NCI-H1048 (cell line): ENCODE results near the gene PPTC7.
"Not testable (repeated sequence)": the region's sequence is repeated elsewhere in the genome, so short reads cannot be mapped to it uniquely, and the experiment has no call there.

Experiments
- DNase-seq: peaks from one replicate; lab custom pipeline; 2025; lab: John Stamatoyannopoulos, UW

The PPTC7 gene

DNA sequence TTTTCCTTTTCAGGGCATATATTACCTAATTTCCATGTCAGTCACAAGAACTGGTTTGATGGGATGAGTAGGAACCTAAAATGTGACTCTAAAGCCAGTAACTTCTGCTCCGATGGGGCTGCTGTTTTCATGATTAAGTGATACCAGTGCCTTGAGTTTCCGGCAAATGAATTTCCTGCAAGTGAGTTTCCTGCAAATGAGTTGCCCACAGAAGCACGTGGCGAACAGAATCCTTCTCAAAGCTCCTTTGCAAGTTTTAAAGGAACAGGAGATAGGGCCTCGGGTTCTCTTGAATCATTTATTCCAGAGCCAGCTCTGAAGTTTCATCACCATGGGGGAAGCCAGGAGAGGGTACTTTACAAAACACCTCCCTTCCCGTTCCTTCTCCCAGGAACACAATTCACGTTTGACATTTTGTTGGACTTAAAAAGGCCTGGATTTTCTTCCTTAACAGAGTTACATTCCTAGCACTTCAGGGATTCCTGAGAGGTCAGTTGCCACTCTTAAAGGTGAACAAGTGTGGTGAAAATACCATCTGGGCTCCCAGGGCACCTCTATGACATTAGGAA lies 2.2 kb upstream of the PPTC7 start:
- no peak for DNase-seq

DNA sequence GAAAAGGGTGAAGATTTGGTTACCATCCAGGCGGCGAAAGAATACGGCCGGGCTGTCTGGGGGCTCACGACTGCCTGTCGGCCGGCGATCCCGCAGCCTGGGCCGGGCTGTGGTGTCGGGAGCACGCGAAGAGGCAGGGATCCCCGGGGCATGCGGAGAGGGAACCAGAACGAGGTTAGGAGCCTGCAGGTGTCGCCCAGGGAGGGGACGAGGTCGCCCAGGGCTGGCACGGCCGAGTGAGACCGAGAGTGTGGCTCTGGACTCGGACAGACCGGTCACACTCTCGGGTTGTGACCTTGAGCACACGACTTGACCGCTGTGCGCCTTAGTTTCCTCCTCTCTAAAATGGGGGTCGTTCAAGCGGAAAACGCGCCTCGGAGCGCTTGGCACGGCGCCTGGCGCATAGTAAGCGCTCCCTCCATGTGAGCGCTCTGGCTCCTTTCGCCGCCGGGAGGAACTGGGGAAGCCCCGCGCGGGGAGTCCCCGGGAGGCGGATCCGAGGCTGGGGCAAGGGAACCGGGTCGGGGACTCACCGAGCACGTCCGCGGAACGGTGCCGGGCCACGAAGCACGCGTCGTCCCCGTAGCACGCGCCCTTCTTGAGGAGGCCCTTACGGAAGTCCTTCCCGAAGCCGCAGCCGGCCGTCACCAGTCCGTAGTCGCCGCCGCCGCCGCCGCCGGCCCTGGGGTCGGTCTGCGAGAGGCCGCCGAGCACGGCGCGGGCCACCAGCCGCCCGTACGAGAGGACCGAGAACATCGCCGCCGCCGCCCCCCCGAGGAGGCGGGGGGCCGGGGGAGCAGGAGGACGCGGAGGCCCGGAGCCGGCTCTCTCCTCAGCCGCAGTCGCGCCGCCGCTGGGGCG lies 612 bp downstream of the PPTC7 start:
- DNase-seq, result no peak

DNA sequence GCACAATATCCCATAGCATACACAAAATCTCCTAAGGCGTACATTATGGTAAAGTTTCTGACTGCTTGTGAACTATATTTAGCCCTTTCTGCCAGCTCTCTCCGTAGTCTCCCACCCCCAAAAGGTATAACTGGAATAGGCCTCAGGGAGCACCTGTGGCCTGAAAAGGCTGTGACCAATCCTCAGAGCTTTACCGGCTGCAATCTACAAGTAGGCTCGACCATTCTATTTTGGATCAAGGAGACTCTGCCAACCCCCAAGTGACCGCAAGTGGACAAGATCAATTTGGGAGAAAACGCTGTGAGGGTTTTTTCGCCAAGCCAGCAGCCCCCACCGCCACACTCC lies 1.2 kb downstream of the PPTC7 start:
- no peak for DNase-seq

DNA sequence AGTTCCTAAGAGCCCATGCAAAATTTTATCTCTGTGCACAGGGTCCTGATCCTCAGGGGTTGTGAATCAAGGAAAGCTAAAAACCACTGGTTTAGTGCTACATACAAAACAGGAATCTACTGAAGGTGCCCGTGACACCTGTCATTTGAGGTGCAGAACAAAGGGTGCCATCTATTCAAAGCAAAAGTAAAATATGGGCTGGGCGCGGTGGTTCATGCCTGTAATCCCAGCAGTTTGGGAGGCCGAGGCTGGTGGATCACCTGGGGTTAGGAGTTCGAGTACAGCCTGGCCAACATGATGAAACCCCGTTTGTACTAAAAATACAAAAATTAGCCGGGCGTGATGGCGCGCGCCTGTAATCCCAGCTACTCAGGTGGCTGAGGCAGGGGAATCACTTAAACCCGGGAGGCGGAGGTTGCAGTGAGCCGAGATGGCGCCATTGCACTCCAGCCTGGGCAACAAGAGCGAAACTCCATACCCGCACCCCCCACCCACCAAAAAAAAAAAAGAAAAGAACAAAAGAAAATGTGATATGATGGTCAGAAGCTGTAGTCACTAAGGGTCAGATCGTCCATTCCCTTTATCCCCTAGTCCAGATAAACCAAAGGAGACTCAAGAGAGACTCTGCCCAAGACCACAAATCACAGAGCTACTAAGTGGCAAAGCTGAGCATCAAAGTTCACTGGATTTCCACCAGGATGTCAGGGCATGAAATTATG lies 3.4 kb downstream of the PPTC7 start:
- DNase-seq, result no peak

DNA sequence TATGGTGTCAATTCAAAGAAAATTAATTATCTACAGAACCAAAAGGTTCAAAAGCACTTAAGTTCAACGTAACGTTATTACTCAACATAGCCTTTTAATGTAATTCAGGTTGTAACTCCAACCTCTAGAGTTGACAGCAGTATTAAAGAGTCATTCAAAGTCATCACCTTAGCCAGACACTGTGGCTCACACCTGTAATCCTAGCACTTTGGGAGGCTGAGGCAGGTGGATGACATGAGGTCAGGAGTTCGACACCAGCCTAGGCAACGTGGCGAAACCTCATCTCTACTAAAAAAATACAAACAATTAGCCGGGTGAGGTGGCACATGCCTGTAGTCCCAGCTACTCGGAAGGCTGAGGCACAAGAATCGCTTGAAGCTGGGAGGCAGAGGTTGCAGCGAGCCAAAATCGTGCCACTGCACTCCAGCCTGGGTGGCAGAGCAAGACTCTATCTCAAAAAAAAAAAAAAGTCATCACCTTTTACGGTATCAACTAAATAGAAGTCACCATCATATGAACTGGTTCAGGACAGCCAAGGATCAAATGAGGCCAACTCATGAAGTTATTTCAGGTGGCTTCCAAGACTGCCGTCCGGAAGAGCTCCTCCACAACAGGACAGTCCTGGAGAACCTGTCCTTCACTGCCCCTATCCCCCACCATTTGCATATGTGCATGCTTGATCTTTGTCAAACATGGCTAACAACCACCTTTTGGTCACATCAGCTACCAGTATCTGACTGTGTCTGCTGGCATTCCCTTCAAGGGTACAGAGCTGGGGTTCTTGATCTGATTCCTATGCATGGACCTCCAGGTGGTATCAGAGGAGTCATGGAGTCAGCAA lies 4.2 kb downstream of the PPTC7 start:
- DNase-seq, result no peak

DNA sequence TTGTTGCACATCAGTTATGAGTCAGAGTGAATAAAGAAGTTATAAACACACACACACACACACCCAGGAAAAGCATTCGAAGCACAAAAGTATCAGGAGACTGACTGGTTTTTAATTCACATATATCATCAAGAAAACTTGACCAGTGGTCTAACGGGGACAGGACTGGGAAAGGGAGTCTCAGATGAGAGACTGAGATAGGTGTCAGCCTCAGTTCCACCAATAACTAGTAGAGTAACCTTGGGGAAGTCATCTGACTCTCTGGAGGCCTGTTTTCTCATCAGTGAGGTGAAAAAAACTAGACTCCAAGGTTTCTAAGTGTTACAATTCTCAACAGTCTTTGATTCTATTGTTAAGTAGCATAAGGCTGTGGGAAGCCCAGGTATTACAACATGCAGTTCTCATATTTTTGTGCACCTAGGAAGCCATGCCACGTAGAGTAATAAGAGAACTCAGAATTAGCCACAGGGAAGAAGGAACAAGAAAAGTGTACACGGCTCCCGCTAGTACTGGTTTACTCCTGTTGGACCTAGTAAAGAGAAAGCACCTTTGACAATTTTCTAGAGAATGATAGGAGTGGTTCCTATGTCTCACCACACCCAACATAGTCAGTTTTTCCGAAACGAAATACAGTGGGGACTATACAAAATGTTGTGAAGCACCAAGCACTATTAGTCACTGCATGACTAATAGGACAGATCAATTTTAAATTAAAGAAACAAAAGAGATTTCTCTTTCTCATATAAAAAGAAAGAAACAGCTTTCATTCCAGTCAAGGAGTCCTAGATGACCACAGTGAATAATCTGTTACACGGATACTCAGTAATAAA lies 5.0 kb downstream of the PPTC7 start:
- no peak for DNase-seq

DNA sequence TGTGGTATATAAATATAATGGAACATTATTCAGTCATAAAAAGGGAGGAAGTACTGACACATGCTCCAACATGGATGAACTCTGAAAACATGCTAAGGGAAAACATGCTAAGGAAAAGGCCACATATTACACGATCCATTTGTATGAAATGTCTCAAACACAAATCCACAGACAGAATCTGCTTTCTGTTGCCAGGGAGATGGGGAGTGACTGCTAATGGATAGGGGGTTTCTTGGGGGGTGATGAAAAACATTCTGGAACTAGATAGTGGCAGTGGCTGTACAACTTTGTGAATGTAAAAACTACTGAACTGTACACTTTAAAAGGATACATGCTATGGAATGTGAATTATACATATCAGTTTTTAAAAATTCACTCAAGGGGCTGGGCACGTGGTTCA lies 6.6 kb downstream of the PPTC7 start:
- no peak for DNase-seq

DNA sequence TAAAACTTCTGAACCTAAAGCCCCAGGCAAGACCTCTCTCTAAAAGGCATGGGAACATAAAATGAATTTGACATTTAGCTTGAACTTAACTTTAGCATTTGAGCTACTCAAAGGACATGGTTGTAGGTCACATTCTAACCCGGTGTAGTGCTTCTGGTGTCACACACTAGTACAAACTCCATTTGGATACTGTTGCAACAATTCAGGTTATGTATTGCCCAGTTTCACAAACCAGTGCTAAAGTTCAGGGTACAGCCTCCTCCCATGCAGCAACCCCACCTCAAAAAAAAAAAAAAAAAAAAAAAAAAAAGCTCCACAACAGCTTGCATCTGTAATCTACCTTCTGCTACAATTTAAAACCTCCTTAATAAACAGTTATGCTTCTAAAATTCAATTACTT lies 7.8 kb downstream of the PPTC7 start:
- DNase-seq, result no peak

DNA sequence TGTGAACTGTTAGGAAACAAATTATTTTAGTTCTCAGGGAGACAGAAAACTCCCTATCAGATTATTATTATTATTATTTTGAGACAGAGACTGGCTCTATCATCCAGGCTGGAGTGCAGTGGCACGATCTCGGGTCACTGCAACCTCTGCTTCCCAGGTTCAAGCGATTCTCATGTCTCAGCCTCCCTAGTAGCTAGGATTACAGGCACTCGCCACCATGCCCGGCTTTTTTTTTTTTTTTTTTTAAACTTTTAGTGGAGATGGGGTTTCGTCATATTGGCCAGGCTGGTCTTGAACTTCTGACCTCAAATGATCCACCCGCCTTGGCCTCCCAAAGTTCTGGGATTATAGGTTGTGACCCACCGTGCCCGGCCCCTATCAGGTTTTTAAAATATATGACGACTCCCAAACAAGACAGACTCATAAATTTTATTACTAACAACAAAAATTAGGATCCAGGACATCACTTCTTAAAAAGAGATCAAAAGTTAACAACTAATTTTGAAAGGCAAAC lies 8.3 kb downstream of the PPTC7 start:
- not testable (repeated sequence) for DNase-seq

DNA sequence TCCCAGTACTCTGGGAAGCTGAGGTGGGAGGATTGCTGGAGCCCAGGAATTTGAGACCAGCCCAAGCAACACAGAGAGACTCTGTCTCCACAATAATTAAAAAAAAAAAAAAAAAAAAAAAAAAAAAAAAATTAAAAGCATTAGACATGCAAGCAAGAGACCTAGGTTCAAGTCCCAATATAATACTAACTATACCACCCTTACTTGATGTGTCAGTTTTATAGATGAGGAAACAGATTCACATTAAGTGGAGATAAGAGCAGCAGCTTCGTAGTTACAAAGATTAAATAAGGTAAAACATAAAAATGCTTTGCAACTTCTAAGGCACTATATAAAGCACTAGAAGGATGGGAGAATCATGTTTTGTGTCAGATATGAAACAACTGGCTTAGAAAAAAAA lies 9.1 kb downstream of the PPTC7 start:
- no peak for DNase-seq

DNA sequence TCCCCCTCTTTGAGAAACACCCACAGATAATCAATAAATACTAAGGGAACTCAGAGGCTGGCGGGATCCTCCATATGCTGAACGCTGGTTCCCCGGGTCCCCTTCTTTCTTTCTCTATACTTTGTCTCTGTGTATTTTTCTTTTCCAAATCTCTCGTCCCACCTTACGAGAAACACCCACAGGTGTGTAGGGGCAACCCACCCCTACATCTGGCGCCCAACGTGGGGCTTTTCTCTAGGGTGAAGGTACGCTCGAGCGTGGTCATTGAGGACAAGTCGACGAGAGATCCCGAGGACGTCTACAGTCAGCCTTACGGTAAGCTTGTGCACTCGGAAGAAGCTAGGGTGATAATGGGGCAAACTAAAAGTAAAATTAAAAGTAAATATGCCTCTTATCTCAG lies 12.3 kb downstream of the PPTC7 start:
- not testable (repeated sequence) for DNase-seq

DNA sequence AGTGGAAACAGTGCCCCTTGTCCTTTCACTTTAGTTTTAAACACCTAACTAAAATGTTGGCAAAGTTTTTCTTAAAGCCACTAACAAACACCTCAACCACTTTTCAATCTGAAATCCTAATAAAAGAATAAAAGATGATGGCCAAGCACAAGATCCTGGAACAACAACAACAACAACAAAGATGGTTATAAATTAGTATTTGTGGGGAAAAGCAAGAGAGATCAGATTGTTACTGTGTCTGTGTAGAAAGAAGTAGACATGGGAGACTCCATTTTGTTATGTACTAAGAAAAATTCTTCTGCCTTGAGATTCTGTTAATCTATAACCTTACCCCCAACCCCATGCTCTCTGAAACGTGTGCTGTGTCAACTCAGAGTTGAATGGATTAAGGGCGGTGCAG lies 13.3 kb downstream of the PPTC7 start:
- not testable (repeated sequence) for DNase-seq

DNA sequence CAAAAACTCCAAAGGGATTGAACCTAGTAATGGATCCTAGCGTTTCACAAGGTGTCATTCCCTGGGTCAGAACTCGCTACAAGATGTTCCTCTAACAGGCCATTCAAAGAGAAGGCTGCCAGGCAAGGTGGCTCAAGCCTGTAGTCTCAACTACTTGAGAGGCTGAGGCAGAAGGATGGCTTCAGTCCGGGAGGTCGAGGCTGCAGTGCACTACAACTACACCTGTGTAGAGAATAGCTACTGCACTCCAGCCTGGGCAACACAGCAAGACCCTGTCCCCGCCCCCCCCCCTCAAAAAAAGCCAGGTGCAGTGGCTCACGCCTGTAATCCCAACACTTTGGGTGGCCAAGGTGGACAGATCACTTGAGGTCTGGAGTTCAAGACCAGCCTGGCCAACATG lies 14.4 kb downstream of the PPTC7 start:
- DNase-seq, result no peak

DNA sequence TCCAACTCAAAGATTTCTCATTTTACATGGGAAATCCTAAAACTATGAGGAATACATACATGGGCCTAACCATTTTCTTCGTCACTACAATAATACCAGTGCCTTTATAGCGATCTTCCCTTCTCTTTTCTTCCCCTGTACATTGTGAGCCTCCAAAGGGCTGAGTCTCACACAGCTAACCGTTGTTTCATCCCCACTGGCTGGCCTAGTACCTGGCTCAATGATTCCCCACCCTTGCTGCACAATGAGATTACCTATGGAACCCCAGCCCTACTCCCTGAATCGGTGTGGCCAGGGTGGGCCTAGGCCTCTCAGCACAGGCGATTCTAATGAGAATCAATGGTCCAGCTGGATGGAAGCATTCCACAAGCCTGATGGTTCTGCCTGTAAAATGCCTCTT lies 16.1 kb downstream of the PPTC7 start:
- DNase-seq, result no peak

DNA sequence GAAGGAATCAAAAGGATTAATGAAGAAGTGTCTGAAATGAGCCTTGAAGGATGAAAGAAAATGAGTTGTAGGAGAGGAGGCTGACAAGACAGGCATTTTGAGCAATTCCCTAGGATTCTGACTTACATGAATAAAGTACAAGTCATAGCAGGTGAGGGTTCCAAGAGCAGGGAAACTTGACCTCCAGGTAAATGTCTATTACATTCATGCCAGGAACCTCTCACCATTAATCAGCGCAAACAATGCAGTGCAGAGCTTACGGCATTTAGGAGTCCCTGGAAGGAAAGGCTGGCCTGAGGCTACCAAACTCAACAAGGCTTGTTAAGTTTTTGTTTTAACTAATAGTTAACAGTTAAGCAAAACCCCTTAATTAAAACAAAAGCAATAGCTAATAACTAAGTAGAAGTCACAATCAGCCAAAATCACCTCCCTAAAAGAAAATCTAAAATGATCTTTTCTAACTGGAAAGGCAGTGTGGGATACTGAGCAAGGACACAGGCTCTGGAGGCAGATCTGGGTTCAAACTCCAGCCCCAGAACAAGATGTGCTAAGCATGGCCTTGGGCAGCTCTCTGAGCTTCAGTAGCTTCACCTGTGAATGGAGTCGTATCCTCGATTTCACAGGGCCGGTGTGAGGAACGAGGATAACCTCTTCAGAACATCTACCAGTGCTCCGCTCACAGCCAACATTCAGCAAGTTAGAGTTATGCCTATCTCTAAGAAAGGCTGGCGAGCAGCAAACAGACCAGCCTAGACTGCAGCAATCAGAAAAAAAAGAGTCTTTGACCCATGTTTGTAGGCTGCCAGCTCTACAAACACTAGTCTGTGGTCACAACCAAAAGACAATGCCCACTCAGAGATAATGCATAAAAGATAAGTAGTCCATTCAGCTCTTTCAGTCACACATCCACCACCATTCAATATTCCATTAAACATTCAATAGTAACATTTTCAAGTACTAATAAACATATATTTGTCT lies 16.9 kb downstream of the PPTC7 start:
- DNase-seq, result no peak

DNA sequence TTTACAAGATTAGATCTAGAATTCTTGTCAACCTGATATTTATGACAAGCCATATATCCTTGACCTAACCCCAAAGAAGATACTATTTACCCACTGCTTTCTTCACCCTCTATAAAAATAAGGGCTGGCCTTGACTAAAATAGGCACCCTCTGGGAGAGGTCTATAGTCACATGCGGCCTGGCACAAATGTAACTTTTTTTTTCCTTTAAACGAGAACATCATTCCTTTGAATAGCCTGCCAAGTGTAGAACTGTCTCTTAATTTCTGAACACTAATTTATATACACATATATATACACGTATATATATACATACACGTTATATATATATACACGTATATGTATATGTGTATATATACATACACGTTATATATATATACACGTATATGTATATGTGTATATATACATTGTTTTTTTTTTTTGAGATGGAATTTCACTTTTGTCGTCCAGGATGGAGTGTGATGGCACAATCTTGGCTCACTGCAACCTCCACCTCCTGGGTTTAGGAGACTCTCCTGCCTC lies 18.6 kb downstream of the PPTC7 start:
- DNase-seq, result no peak

DNA sequence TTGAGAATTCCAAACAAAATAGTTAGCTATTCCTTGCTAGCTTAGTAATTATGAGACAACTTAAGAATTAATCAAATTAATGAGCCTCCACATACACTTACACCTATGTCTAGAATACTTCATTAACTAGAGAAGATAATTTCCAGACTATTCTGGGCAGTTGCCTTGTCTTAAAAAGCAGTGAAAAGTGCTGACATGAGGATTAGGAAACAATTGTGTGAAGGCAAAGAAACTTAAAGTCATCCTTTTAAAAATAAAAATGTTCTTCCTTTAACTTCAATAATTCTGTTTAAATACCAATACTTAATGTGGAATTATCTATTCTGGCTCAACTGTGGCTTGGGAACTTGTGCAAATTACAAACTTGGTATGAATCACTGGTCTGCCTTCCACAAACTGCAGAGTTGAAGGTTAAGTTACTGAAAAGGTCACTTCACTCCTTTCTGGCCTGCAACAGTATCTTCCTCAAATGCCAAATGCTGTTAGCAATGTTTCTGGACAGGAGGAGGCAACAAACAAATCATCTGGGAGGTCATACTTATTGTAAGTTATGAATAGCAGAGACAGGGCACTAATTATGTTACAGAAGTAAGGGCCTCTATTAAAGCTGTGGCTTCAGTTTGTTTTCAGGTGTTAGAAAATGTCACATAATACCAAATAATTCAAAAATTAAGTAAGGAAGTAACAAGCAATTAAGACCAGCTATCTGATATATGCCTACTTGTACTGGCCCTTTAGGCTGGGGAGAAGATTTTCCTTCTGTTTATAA lies 19.2 kb downstream of the PPTC7 start:
- DNase-seq, result no peak

DNA sequence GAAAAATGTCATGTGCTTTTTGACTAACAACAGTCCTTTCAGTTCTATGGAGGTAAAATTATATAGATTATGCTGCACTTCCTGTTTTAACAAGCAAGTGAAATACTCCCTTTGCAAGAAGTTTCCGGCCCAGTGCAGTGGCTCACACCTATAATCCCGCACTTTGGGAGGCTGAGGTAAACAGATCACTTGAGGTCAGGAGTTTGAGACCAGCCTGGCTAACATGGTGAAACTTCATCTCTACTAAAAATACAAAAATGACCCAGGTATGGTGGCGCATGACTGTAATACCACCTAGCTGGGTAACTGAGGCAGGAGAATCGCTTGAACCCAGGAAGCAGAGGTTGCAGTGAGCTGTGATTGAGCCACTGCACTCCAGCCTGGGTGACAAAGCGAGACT lies 20.7 kb downstream of the PPTC7 start:
- DNase-seq, result not testable (repeated sequence)
